Measurements from ENCODE around the gene ESAM.
A peak's percentile ranks its signal among the peaks of the same experiment; 100 is the strongest.
"Not testable (repeated sequence)": the region's sequence is repeated elsewhere in the genome, so short reads cannot be mapped to it uniquely, and the experiment has no call there.

ESAM gene

DNA sequence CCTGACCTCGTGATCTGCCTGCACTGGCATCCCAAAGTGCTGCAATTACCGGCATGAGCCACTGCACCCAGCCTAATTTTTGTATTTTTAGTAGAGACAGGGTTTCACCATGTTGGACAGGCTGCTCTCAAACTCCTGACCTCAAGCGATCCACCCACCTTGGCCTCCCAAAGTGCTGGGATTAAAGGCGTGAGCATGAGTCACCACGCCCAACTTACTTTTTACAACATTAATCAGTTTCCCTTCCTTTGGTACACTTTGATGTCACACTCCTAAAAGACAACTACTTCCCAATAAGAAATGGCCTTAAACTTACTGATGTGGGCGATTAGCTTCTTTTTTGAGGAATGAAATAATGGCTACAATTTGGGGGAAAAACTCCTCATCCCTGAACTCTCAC lies 8.9 kb upstream of the ESAM start:
- not testable (repeated sequence) for DNase-seq

DNA sequence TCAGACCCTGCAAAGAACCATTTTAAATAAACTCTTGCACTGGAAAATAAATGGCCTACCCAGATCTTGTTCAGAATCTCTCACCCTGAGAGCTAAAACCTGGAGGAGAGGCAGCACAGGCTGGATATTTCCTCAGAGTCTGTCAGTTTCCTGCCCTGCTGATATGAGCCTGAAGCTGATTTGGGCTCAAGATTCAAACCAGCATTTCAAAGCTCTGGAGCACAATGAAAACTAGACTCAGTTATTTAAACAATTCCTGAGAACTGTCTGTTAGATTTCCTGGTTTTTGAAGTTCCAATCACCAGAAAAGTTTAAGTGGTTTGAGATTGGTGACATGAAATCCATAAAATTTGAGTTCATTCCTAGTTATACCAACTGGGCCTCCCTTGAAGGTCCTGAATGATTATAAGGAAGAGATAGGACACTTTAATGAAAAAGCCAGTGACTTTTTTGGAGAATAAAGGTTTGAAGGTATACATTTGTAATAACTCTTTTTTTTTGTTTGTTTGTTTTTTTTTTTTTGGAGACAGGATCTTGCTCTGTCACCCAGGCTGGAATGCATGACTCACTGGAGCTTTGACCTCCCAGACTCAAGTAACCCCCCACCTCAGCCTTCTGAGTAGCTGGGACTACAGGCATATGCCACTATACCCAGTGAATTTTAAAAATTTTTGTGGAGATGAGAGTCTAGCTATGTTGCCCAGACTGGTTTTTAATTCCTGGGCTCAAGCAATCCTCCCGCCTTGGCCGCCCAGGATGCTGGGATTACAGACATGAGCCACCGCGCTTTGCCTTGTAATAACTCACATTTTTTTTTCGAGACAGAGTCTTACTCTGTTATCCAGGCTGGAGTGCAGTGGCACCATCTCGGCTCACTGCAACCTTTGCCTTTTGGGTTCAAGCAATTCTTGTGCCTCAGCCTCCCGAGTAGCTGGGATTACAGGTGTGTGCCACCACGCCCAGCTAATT lies 8.0 kb upstream of the ESAM start:
- DNase-seq: no peak

DNA sequence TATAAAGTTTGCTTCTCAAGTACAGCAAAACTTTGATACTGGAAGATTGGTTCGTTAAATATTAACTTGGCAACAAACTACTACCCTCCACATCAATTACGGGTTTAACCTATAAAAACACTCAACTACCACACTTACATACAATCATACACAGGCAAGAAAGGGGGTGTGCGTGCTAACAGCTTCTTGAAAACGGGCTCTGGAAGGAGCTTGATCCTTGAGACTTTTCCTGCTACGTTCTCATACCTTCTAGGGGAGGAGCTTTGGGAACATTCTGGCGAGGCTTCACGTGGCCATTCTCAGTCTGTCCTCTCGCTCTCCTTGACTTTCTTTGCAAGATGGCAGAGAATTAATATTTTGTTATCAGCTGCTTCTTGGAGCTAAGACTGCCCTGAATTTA lies 6.8 kb upstream of the ESAM start:
- no peak for DNase-seq

DNA sequence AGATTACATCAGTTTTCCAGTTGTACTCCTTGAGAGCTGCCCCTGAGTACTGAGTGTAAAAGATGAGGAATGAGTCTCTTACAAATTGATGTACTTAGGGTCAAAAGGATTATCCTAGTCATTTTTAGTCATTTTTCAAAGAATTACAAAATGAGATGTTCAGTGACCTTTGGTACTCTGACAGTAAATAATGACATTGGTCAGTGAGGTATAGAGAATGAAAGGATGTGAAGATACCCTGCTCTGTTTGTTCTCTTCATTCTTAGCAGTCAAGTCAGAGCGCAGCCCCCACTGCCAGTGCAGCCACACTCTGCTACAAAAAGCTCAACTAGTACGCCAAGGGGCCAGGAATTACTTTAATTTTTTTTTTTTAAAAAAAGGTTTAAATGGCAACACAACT lies 4.1 kb upstream of the ESAM start:
- DNase-seq: no peak

DNA sequence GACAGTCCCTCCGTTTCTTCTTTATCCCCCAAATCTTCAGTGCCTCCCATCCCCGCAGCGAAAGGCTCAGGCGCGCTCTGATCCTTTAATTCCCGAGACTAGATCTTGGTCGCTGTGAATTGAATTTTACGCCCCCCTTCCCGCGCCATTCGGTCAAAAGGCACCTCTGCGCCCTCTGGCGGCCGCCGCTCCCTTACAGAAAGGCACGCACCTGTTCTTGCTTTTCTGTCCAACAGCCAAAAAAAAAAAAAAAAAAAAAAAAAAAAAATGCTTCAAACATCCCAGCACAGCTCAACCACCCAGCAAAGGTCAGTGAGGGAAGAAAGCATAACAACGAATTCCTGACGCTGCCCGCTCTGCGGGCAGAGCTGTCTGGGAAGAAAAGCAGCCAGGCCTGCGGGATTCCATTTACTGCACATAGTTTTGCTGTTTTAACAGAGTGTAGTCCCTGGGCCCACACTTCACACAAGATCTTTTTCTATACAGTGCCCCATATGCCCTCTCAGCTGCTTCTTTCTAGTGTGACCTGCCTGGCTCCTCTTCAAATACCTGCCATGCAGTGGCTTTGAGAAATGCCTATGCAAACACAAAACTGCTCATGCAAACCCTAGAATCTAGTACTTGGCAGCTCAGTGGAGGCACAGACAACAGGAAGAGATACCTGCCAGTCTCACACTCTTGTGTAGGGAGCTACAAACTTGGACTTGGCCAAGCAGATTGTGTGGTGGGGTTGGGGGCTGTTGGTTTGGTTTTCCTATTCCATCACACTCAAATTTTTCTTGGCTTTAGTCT lies 1.3 kb upstream of the ESAM start:
- peak; percentile 65 to 76 (median 76) for DNase-seq

DNA sequence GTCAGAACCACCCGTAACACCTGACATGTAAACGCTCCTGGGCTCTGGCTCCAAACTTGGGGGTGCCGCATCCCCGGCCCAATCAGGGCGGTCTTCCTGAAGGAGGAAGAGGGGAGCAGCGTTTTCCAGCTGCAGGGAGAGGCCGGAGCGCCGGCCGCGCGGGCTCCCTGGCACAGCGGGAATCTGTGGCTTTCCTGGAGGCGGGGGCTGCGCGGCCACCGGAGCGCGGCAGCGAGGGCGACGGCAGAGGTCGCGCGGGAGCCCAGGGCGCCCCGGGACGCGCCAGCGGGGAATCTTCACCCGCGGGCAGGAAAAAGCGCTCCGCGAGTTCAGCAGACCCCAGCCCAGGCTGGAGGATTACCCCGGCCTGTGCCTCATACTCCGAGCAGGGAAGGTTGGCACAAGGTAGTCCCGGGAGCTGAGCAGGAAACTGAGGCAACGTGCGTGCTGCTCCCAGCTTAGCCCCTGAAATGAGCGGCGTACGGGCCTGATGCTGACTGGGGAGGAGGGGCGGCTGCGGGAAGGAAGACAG lies 600 bp upstream of the ESAM start:
- no peak for DNase-seq

DNA sequence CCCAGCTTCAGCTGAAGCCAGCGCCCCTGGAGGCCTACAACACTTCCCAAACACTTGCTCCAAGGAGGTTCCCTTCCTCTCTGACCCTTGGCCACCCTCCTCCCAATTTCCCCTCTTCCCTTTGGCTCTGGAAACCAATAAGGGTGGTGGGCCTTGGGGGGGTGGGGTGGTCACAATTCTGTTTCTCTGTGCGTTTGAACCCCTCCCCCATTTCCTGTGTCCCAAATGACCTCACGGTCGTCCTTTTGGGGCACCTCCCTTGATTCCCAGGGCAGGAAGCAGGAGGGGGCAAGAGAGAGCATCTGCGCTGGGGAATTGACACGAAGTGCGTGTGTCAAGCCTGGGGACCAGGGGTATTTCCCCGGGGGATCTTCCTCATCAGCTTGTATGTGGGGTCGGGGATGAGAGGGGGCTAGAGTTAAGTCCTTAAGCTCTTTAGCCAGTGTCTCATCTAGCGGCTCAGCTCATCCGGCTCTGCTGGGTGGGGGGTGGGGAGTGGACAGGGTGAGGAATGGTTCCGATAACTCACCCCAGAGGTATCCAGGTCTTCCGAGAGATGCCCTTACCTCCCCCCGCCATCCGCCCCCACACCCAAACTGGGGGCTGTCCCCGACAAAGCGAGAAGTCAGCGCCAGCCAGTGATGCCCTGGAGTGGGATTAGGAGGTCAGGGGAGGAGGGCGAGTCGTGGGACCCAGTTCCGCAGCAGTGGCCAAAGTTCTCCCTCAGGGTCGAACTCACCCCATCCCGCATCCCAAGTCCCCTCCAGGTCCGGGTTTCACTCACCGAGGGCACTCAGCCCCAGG lies 587 bp downstream of the ESAM start:
- DNase-seq: no peak

DNA sequence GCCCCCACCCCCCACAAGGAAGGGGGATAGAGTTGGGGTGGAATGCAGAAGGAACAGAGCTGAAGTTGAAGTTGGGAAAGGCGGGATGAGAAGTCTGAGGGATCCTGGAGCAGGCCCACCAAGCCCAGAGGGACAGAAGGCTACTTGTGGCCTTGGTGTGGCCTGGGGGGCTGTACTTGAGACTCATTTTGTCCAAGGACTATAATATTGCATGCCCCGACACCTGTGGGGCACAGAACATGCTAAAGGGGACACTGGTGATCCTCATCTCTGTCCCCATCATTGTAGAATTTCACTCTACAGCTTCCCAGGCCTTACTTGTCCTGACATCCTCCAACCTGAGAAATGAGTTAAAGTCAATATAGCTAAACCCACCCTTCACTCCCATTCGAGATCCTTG lies 1.3 kb downstream of the ESAM start:
- no peak for DNase-seq

DNA sequence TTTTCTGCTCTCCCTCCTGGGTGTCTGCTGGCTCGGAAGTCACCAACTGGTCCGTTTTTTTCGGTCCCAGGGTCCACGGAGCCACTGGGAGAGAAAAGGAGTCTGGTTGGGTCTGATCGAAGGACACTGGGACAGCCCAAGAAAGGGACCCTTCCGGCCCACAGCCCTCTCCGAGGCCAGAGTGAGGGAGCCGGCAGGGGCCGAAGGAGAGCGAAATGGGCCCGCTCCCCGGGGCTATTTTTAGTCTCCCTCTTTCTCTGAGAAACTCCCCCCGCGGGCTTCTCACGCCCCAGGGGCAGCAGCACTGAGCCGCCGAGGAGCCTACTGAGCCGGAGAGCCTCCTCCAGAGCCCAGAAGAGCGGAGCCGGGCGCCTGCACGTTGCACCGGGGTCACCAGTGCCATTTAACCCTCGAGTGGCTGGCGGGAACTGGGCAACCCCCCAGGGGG lies 1.9 kb downstream of the ESAM start:
- no peak for DNase-seq

DNA sequence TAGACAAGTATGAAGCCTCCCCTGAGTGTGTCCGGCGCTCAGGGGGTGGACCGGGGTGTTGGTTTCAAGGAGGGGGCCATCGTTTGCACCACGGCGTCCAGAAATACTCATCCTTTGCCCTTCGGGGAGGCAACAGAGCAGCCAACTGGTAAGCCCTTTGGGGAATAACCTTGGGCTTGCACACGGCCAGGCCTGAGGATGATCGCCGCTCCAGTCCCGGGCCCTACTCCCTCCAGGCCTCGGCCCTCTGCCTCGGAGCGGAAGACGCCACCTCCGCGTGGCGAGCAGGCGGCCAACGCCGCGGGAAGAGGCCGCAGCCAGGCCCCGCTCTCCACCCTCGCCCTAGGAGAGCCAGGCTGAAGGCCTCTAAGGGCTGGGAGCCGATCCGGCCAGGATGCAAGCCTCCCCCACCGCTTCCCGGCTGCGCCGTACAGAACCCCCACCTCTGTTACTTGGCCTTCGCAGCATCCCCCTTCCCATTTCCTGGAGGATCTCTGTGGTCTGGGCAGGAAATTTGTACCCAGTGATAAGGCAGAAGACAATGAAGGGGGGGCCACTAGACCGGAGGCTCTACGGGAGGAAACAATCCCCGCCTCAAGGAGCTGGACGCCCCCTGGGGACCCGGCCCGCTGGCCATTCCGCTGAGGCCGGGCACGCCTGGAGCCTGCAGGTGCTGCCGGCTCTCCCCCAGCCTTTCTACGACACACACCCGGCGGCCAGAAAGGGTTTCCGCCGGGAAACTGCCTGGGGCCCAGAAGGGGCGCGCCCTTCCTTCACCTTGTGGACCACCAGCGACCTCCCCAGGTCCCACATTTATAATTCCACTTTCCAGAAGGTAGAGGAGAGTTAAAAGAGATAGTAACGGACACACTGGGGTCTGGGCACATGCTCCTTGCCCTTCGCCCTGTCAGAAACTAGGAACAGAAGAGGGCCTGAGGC lies 2.6 kb downstream of the ESAM start:
- DNase-seq: no peak

DNA sequence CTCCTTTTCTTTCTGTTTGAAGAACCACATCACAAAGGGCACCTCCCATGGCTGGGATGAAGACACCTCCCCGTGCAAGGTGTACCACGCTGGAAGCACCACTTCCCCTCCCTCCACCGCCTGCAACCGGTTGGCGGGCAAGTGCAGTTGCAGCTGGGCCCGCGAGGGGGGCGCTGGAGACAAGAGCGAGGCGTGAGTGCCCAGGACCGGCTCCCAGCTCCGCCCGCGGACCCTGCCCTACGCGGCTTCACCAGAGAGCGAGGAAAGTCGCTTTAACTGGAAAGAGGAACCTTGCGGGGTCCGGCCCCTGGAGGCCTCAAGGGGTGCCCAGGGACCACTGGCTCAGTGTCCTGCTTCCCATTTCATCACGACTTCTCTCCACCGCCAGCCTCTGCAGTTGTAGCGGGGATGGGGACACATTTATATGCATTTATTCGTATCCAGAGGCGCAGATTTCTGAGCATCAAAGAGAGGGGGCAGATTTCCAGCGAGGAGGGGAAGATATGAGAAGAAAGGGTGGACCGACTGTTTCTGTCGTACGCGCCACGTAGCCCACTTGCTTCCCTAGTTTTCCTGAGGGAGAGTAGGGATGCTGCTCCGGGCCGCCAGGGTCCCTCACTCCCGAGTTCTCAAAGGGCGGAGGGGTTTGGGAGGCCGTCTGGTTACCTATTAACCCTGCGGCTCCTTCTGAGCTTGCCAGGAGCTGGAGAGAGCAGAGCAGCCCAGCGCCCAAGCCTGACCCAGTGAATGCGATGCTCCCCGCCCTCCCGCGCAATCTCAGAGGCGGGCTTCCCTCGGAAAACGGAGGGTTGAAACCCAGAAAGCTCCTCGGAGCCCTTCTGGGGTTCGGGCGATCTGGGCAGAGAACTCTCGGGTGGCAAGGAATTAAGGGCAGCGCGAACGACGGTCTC lies 3.5 kb downstream of the ESAM start:
- DNase-seq: peak in 3 of 4 experiments; percentile 37 to 41 (median 40)

DNA sequence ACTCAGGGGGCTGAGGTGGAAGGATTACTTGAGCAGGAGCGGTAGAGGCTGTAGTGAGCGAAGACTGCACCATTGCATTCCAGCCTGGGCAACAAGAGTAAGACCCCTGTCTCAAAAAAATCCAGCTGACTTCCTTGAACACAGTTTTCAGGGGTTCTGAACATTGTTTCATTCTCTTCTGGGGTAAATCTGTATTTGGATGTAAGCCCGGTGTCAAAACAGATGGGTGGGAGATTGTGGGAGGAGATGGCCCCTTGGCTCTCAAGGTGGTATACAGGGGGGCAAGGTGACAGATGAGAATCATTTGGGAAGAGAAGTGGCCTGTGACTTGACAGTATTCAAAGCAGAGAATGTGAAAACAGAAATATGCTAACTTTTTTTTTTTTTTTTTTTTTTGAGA lies 4.8 kb downstream of the ESAM start:
- no peak for DNase-seq

DNA sequence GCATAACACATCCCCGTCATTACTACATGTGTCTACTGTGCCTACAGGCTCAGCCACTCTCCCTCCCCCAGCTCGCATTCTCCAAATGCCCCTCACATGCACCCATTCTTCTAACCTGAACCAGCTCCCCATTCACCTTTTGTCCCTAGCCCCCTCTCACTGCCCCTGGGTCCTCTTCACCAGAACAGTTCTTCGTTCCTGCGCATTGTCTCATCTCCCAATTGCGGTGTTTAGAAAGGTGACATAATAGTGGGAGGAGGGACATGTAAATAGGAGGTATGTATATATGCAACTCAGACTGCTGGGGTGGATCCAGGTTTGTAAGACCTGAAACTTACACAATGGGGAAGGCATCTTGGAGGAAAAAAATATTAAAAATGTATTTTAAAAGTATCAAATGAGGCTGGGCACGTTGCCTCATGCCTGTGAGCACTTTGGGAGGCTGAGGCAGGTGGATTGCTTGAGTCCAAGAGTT lies 5.3 kb downstream of the ESAM start:
- DNase-seq: no peak

DNA sequence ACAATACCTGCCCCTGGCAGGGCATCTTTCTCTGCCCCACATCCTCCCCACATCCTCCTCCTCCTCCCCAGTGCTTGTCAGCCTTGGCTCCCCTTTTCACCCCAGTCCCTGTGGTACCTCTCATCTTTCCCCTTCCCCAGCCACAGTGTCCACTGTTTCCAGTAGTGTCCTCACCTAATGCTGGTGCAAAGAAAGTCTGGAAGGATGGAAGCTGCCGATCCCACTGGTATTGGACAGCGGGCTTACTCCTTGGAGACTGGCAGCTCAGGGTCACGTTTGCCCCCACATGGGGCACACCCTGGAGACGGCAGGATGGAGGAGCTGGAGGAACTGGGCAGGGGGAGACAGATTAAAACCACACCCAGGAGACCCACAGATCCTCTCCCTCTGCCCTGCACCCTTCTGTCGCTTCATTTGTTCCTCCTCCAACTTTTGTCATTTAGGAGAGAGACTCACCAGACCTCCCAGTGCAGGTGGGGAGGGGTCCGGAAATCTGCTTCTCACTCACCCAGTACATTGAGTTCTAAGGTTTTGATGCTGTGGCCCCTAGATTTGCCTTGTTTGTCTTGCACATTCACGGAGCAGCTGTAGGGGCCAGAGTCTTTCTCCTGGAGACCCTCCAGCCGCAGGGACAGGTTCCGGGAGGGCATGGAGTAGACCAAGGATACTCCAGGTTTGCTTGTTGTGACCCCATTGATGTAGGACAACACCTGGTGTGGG lies 5.9 kb downstream of the ESAM start:
- DNase-seq: no peak

DNA sequence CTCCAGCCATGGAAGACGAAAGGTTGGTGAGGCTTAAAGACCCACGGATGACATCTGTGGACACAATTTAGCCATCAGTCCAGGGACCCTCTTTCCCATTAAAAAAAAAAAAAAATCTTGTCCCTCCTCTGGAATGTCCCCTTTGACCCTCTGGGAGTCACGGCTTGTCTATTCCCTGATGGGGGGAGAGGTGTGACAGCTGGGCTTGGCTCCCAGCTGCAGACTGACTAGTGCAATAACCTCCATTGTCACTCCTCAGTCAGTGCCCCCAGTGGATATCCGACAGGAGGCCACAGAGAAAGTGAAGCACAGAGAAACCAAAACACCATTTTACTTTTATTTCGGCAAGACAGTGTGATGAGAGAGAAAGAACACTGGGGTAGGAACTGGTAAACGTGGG lies 7.4 kb downstream of the ESAM start:
- DNase-seq: no peak

DNA sequence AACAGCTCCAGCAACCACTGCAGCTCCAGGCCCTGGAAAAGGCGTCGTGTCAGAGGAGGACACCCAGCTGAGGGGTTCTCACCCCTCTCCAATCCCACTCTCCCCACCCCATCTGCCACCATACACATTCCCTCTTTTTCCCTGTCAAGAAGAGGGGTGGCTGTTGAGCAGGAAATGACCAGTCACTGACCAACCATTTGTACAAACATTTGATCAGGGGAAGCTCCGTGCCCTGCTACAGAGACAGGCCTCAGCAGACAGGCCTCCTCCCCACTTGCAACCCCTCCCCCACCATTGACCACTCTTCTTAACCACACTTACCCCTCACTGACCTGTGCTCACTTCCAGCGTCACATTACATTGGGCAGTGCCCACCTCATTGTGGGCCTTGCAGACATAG lies 7.8 kb downstream of the ESAM start:
- no peak for DNase-seq

DNA sequence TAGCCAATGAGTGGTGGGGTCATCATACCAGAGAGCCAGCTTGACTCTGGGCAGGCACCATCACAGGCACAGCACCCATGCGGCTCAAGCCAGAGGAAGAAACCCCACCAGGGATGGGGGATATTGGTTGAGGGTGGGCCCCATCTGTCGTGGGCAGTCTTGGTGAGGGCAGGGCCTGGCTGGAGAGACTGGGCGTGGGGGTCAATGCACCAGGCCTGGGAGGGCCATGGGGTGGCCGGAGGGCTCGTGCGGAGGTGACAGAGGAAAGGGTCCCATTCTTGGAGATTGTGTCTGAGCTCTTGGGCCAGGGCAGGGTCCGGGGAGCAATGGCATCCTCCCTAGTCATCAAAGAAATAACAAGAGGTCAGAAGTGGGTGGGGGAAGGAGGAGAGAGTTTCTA lies 8.5 kb downstream of the ESAM start:
- DNase-seq: no peak

DNA sequence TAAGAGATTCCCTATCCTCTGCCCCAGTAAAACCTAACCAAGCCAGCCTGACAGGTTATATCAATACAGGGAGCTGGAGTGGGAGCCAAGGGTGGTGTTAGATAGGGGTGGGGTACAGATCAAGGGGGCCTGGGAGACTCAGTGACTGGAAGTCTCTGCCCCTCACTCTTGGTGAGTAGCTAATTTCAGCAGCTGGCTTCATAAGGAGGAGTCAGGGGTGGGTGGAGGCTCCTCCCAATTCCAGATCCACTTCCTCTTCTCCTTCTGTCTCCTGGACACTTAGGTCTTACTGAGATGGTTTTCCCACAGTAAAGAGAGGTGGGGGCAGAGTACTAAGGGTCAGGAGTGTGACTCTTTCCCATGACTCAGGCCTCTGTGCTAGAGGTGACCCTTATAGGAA lies 8.9 kb downstream of the ESAM start:
- no peak for DNase-seq

DNA sequence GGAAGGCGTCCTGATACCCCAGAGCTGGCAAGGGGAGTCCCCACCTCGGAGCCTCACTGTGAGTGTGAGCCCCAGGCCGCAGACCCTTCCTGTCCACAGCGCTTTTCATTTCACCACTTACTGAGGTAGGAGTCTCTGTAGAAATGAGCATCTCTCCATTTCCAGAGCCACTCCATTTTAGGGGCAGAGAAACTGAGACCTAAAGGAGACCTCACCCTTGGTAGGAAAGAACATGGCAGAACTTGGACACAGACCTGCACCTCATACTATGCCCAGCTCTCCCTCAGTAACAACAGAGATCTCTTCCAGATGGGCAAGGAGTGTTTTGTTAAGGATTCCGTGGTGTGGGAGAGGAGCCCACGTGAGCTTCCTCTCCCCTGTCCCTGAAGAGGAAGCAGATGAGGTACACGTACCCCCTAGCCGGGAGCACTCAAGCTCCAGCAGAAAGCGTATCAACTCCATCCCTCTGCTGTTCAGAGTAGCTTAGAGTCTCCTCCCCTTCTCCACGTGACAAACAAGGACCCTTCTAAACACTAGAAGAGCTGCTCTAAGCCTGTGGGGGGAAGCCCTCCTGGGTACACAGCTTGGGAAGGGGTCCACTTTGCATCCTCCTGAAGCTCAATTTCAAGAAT lies 9.5 kb downstream of the ESAM start:
- no peak for DNase-seq
